Measurements from ENCODE around the gene MAGEA12.
"Not testable (repeated sequence)": the region's sequence is repeated elsewhere in the genome, so short reads cannot be mapped to it uniquely, and the experiment has no call there.

DNA sequence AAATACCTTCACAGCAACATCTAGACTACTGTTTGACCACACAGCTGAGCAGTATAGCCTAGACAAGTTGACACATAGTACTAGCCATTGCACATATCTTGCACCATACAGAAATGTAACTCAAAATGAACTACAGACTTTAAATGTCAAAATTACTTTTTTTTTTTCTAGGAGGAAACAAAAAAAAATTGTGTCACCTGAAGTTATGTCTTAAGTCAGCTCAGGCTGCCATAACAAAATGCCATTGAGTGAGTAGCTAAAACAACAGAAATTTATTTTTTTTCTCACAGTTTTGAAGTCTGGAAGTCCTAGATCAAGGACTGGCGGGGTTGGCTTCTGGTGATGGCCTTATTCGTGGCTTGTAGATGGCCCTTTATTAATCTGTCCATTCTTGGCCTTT, 24.4 kb upstream of the MAGEA12 start, which contains the start of gene CSAG2:
- TF ChIP-seq, protein P1, sequence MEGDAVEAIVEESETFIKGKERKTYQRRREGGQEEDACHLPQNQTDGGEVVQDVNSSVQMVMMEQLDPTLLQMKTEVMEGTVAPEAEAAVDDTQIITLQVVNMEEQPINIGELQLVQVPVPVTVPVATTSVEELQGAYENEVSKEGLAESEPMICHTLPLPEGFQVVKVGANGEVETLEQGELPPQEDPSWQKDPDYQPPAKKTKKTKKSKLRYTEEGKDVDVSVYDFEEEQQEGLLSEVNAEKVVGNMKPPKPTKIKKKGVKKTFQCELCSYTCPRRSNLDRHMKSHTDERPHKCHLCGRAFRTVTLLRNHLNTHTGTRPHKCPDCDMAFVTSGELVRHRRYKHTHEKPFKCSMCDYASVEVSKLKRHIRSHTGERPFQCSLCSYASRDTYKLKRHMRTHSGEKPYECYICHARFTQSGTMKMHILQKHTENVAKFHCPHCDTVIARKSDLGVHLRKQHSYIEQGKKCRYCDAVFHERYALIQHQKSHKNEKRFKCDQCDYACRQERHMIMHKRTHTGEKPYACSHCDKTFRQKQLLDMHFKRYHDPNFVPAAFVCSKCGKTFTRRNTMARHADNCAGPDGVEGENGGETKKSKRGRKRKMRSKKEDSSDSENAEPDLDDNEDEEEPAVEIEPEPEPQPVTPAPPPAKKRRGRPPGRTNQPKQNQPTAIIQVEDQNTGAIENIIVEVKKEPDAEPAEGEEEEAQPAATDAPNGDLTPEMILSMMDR (IDR thresholded peaks at IDR 0.05), result not testable (repeated sequence)
- TF ChIP-seq POLR2A (IDR thresholded peaks at IDR 0.05), result not testable (repeated sequence)
